ENCODE results near the gene MEF2A.
"Not testable (repeated sequence)": the region's sequence is repeated elsewhere in the genome, so short reads cannot be mapped to it uniquely, and the experiment has no call there.

MEF2A gene

DNA sequence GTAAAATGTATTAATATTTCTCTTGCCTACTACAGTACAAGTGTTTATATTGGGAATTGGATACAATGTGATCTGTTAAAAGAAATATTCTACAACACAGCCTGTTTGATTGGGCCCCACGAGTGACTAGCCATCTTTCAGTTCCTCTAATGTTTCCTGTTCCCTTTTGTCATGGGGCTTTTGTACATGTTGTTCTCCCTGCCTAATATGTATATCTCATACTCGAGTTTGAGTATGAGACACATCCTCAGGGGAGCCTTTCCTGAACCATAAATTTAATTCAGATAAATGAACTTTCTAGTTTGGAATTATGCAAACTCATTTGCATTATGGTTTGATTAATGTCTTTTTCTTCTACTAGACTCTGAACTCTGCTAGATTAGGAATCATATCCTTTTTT, 65.5 kb downstream of the MEF2A start:
- DNase-seq, result peak in 2 of 42 donors; percentile 10 to 17
- intact Hi-C loops (cut with DNase I), result no loop called here

GRCh38 chr15:99632521-99632920, 66.7 kb downstream of the MEF2A start:
- intact Hi-C loops (cut with DNase I), result no loop called here
- DNase-seq, result no peak

GRCh38 chr15:99633655-99634054, 67.9 kb downstream of the MEF2A start:
- DNase-seq, result no peak
- intact Hi-C loops (cut with DNase I), result no loop called here

DNA sequence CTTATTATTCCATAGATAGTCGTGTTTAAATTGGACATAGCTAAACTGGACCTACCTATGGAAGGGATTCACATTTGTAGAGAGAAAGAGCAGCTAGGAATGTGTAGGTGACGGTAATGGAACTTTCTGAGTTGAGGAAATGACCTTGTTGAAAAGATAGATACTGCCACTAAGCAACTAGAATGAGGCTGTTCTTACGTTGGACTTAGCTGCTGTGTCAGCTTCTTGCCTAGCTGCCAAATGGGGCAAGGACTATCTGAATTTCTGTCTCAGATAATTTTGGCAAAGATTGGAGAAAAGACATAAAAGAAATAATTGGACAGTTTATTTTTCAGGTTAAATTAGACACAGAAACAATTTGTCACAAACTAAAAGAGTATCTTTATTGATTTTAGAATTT, 68.8 kb downstream of the MEF2A start:
- DNase-seq, result no peak
- intact Hi-C loops (cut with DNase I), result no loop called here

DNA sequence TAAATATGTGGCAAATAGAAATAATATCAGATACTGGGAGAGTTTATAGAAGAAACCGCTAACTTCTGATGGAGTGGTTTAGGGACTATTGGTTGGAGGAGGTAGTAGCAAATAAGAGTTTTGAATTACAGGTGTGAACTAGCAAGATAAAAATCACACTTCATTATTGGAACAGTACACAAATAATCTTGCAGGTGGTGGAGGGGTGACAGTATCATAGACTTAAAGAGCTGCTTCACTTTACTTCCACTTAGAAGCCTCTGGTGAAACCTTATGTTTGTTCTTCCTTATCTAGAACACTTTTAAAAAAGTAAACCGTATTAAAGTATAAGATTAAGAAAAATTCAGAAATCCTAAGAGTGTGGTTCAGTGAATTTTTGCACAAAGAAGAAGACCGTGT, 69.4 kb downstream of the MEF2A start:
- intact Hi-C loops (cut with DNase I), result no loop called here
- no peak for DNase-seq

DNA sequence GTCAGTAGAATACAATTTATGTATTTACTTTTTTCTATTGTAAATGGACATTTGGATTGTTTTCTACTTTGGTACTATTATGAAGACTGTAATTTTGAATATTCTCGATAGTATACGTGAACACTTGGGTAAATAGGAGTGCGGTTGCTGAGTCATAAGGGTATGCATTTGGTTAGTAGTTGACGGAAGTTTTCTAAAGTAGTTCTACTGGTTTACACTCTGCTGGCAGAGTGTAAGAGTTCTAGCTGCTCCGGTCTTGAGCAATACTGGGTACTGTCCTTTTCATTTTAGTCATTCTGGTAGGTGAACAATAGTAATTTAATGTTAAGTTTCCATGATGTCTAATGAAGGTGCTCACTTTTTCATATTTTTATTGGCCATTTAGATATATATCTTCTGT, 70.0 kb downstream of the MEF2A start:
- intact Hi-C loops (cut with DNase I), result no loop called here
- DNase-seq, result no peak

GRCh38 chr15:99644913-99645542, 79.2 kb downstream of the MEF2A start:
- intact Hi-C loops (cut with DNase I), result no loop called here
- DNase-seq, result no peak

- intact Hi-C loops (cut with DNase I), result no loop called here
- no peak for DNase-seq
Measured at GRCh38 chr15:99645543-99645935, 79.8 kb downstream of the MEF2A start.

DNA sequence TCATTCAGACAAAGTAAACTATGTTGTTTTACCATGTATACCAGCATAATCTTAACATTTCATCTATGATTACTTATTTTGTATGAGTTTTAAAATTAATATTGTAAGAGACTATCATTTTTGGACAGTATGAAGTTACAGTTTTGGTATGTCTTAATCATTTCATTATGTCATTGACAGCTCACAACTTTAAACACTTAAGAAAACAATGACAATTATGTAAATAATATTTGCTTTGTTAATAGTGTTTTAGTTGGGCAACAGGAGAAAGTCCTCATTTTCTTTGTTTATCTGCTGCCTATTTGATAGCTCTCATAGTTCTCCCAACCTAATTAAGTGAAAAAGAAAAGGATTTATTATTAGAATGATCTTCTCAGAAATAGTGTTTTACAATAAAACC, 80.2 kb downstream of the MEF2A start:
- DNase-seq, result no peak

GRCh38 chr15:99651023-99651807, 85.4 kb downstream of the MEF2A start:
- intact Hi-C loops (cut with DNase I), result no loop called here
- peak in 40 of 42 donors; percentile 12 to 89 (median 56) for DNase-seq

More for the DNA sequence above, 80.2 kb downstream of the MEF2A start:
- intact Hi-C loops (cut with DNase I), result no loop called here

DNA sequence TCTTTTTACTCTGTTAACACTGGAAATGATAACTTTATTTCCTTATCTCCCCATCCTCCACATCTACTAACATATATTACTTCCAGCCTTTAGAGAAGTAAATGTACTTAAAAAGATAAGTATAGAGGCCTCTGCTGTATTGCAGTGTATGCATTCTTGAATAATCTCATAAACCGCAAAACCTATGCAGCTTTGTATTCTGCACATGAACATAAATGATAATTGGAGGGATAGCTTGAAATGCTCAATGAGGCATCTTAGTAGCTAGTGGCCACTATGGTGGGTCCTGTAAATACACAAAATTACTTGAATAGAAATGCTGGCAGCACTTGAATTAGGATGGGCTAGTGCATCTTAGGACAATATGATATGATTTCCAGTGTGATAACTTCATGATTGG, 90.4 kb downstream of the MEF2A start:
- intact Hi-C loops (cut with DNase I), result no loop called here
- DNase-seq, result no peak

DNA sequence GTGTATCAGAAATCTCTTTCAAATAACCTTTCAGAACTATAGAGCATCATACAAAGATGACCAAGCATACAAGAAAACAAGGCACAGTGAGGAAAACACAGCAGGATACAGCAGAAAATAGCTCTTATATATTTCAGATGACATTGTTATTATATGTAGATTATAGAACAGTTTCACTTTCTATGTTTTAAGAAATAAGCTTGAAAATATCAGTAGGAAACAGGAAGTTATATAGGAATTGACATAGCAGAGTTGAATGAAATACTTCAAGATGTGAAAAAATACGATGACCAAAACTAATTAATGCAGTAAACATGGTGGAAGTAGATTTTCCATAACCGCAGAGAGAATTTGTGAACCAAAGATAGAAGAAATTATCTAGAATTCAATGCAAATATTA, 92.2 kb downstream of the MEF2A start:
- intact Hi-C loops (cut with DNase I), result no loop called here
- no peak for DNase-seq

DNA sequence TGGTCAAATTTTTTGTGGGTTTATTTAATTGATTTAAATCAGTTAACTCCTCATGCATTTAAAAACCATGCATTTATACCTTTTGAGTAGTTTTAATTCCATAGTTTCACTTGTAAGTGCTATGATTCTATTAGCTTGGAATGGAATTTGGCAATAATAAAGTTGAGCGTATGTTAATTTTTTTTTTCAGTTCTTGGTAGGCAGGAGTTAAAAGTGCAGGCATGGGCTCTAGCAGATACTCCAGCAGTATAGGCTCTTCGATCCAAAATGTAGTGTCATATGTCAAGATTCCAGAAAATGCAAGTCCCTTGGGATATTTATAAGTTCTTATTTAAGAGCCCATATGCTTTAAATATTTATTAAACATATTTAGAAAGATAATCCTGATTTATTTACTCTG, 97.1 kb downstream of the MEF2A start:
- no peak for DNase-seq
- intact Hi-C loops (cut with DNase I), result no loop called here

- DNase-seq; intact Hi-C loops (cut with DNase I): not testable (repeated sequence)
Measured at GRCh38 chr15:99666073-99666472, 100.3 kb downstream of the MEF2A start.

GRCh38 chr15:99668533-99669182, 102.9 kb downstream of the MEF2A start:
- intact Hi-C loops (cut with DNase I), result no loop called here
- DNase-seq, result no peak

DNA sequence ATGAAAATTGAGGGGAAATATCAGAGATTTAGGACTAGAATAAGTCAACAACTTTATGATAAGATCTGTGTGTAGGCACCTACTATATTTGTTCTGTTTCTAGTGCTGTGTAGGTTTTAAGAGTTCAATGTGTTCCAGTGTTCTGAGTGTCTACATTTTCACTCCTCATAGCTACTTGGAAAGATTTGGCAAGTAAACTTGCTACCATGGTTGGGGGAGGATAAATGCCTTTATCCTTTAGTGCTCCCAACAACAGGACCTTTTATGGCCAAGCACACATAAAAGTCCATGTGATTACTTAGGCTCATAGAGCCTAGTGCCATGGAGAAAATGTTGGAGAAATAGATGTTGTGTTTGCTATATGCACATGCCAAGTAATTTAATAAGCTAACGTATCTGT, 103.5 kb downstream of the MEF2A start:
- no peak for DNase-seq
- intact Hi-C loops (cut with DNase I), result no loop called here

- DNase-seq, result no peak
- intact Hi-C loops (cut with DNase I), result no loop called here
Measured at GRCh38 chr15:99671926-99672635, 106.3 kb downstream of the MEF2A start.

DNA sequence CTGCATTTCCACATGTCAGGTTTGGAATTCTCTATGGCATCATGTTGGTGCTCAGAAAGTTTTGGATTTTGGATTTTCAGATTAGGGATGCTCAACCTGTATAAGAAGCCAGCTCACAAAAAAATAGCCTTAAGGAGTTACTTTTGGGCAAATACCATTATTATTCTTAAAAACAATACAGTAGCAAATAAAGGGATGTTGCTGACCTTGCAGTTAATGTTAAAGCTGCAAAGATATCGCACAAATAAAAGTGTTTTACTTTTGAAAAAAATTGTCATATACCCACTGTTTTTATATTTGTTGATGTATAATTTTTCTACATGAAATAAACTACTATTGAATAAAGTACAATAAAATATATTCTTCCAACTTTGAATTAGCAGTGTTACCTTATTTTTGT, 107.3 kb downstream of the MEF2A start:
- DNase-seq, result no peak
- intact Hi-C loops (cut with DNase I), result no loop called here

DNA sequence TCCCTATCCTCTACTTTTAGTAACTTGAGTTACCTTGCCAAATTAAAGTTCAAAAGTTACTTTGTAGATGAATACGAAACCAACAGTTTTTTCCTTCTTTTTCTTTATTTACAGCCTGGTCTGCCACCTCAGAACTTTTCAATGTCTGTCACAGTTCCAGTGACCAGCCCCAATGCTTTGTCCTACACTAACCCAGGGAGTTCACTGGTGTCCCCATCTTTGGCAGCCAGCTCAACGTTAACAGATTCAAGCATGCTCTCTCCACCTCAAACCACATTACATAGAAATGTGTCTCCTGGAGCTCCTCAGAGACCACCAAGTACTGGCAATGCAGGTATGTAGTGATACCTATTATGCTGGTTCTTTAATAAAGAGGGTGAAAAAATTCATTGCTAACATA, 108.5 kb downstream of the MEF2A start:
- no peak for DNase-seq
- intact Hi-C loops (cut with DNase I), result no loop called here

DNA sequence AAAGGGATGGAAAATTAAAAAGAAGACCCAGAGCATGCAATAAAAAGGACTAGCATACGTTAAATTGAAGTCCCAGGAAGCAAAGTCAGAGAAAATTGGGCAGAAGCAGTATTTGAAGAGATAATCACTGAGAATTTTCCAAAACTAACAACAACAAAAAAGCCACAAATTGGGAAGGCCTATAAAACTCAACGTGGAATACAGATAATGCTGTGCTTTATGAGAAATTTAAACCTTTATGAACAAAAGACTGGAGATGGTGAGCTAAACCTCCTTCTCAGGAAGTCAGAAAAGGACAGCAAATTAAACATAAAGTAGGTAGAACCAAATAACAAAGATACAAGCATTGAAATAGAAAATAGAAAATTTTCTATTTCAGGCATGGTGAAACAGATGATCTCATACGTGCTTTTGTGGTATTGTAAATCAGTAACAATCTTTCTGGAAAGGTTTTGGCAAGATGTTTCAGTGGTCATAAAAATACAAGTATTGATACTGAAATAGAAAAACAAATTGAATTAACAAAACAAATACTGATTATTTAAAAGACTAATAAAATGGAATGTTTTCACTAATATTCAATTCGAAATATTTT, 111.9 kb downstream of the MEF2A start:
- intact Hi-C loops (cut with DNase I), result no loop called here

More for the DNA sequence above, 111.9 kb downstream of the MEF2A start:
- DNase-seq, result no peak

Measured in head of caudate nucleus (tissue), 42 donors.